Keratinocyte (primary cell): ENCODE measurements around the gene ITIH5. TPM values are rescaled to one million over a fixed set of nuclear protein-coding genes. Genes with fewer than 3 reads are reported as not detected.

ENCODE experiments used
- DNase-seq: peaks from one replicate; pipeline ENCODE4 v3.0.0-alpha.2; 2011; ENCODE audit warnings: low read depth, missing footprints, low spot score
- FAIRE-seq: peaks from 2 replicates; lab custom pipeline; 2011; peaks lifted over from hg19 to GRCh38; lab: Jason Lieb, UNC
- H2AFZ ChIP-seq: 2 replicates; pipeline ENCODE4 v1.6.0; 2012; ENCODE audit warnings: low read length, control low read depth, inconsistent platforms; ENCODE audit not compliant: control insufficient read depth
- H3K27ac ChIP-seq: 2 replicates; pipeline ENCODE4 v1.5.1; 2011; ENCODE audit warnings: low read length; ENCODE audit not compliant: control insufficient read depth, insufficient read depth
- H3K27me3 ChIP-seq: 3 replicates; pipeline ENCODE4 v1.6.0; 2011; ENCODE audit warnings: low read length; ENCODE audit not compliant: control insufficient read depth, insufficient read depth; ENCODE audit errors: extremely low read depth
- H3K36me3 ChIP-seq, 2 experiments: 2 replicates in 1 of 2; 3 replicates in 1 of 2; pipeline ENCODE4 v1.5.1; 2011; ENCODE audit warnings: low read length in 2 of 2, mild to moderate bottlenecking in 1 of 2; ENCODE audit not compliant: control insufficient read depth in 2 of 2, insufficient read depth in 2 of 2; ENCODE audit errors: extremely low read depth in 1 of 2
- H3K4me1 ChIP-seq: 3 replicates; pipeline ENCODE4 v1.5.1; 2011; ENCODE audit warnings: low read length; ENCODE audit not compliant: control insufficient read depth, insufficient read depth; ENCODE audit errors: extremely low read depth
- H3K4me2 ChIP-seq: 3 replicates; pipeline ENCODE4 v1.6.0; 2011; ENCODE audit warnings: low read depth, low read length; ENCODE audit not compliant: control insufficient read depth, insufficient read depth; ENCODE audit errors: extremely low read depth
- H3K4me3 ChIP-seq, 3 experiments: fragments of 200-600 bp in 1 of 3; sonication (generic) in 1 of 3; 2 replicates in 2 of 3; 3 replicates in 1 of 3; pipeline ENCODE4 v1.5.1; 2011 to 2016; ENCODE audit warnings: low read length in 3 of 3, mild to moderate bottlenecking in 3 of 3, control low read depth in 2 of 3, inconsistent platforms in 1 of 3, low read depth in 1 of 3, mixed read lengths in 1 of 3, mixed run types in 1 of 3, moderate library complexity in 1 of 3; ENCODE audit not compliant: control insufficient read depth in 2 of 3, insufficient read depth in 2 of 3; ENCODE audit errors: extremely low read depth in 1 of 3
- H3K79me2 ChIP-seq: 2 replicates; pipeline ENCODE4 v1.6.0; 2012; ENCODE audit warnings: low read length; ENCODE audit not compliant: control insufficient read depth, insufficient read depth
- H3K9ac ChIP-seq: 3 replicates; pipeline ENCODE4 v1.6.0; 2011; ENCODE audit warnings: low read length; ENCODE audit not compliant: control insufficient read depth, insufficient read depth; ENCODE audit errors: extremely low read depth
- H3K9me1 ChIP-seq: 3 replicates; pipeline ENCODE4 v1.6.0; 2011; ENCODE audit warnings: low read length; ENCODE audit not compliant: control insufficient read depth, insufficient read depth; ENCODE audit errors: extremely low read depth
- H3K9me3 ChIP-seq: 2 replicates; pipeline ENCODE4 v1.5.1; 2012; ENCODE audit warnings: low read depth, low read length; ENCODE audit not compliant: control insufficient read depth
- H4K20me1 ChIP-seq: 3 replicates; pipeline ENCODE4 v1.6.0; 2011; ENCODE audit warnings: low read length; ENCODE audit not compliant: control insufficient read depth, insufficient read depth; ENCODE audit errors: extremely low read depth
- EZH2 ChIP-seq: IDR thresholded peaks from one replicate; pipeline ENCODE4 v1.6.1; 2012; ENCODE audit warnings: inconsistent platforms, mild to moderate bottlenecking, low read length, moderate library complexity
- dilution Hi-C: fragments of 300-500 bp; cut with MboI; formaldehyde crosslinking; loops from one replicate; pipeline ENCODE4 v1.7.0; 2020; ENCODE audit warnings: low sequenced_read_pairs; ENCODE audit not compliant: extremely low pct_ligation_motif_present
- polyA plus RNA-seq, 5 experiments: library from polyadenylated mRNA; depleted of rRNA in 3 of 5; stranded (reverse) in 3 of 5; stranded (forward) in 1 of 5; unstranded in 1 of 5; fragments of >200 nt; gene quantifications; 1 replicate in 1 of 5; 2 replicates in 3 of 5; 3 replicates in 1 of 5; pipeline versions ENCODE4 v1.2.1 to v1.2.3, GENCODE V29; 2011 to 2012; ENCODE audit warnings: missing spikeins in 2 of 5, low read depth in 1 of 5, low replicate concordance in 1 of 5
- TF ChIP-seq, protein P1 (sequence below), 3 experiments: IDR thresholded peaks in 1 of 3; conservative IDR thresholded peaks in 1 of 3; optimal IDR thresholded peaks in 1 of 3; 2 replicates in 2 of 3; 3 replicates in 1 of 3; pipeline versions ENCODE3 to v1.5.1; 2011; ENCODE audit warnings: low read length in 3 of 3, mild to moderate bottlenecking in 3 of 3, moderate library complexity in 2 of 3, control low read depth in 1 of 3, inconsistent platforms in 1 of 3; ENCODE audit not compliant: insufficient read depth in 2 of 3; ENCODE audit errors: extremely low read depth in 1 of 3

The ITIH5 gene
- polyA plus RNA-seq, 1 donor (not counting 4 experiments of a cell fraction or from before 2014, with no cell fraction given) = not detected

DNA sequence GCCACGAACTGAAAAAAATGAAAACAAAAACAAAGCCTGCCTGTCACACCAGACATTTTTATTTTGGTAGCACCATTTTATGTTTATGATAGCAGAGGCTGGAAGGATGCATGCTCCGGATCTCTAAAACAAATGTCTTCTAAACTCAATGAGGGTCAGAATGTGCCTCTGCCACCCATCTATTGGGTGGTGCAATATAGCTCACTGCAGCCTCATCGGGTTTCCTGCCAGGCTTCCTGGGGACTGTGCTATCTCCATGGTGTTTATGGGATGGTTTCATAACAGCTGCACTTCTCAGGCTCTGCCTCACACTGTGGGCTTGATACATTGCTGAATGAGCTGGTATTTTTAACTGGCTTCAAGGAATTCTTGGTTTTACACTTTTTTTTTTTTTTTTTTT, 94.4 kb downstream of the ITIH5 start:
- H3K9ac ChIP-seq = no peak overlapping the region
- FAIRE-seq (no peak), DNase-seq (no peak)
- no peaks in the 10 kb centered on the region for H3K4me1 ChIP-seq
- H4K20me1 ChIP-seq = no peaks in the 10 kb centered on the region
- no peaks in the 10 kb centered on the region for H3K79me2 ChIP-seq
- H3K4me2 ChIP-seq = no peak overlapping the region
- no peaks in the 10 kb centered on the region for H3K9me3 ChIP-seq
- H3K27ac ChIP-seq = no peak overlapping the region
- no peaks in the 10 kb centered on the region for H3K36me3 ChIP-seq
- dilution Hi-C loops = no loop called here
- no peaks in the 10 kb centered on the region for H3K9me1 ChIP-seq
- H3K4me3 ChIP-seq = no peak overlapping the region
- no peak overlapping the region for H2AFZ ChIP-seq
- TF ChIP-seq, protein P1, sequence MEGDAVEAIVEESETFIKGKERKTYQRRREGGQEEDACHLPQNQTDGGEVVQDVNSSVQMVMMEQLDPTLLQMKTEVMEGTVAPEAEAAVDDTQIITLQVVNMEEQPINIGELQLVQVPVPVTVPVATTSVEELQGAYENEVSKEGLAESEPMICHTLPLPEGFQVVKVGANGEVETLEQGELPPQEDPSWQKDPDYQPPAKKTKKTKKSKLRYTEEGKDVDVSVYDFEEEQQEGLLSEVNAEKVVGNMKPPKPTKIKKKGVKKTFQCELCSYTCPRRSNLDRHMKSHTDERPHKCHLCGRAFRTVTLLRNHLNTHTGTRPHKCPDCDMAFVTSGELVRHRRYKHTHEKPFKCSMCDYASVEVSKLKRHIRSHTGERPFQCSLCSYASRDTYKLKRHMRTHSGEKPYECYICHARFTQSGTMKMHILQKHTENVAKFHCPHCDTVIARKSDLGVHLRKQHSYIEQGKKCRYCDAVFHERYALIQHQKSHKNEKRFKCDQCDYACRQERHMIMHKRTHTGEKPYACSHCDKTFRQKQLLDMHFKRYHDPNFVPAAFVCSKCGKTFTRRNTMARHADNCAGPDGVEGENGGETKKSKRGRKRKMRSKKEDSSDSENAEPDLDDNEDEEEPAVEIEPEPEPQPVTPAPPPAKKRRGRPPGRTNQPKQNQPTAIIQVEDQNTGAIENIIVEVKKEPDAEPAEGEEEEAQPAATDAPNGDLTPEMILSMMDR (optimal IDR thresholded peaks at IDR 0.05 in 1 of 3, IDR thresholded peaks at IDR 0.05 in 1 of 3, conservative IDR thresholded peaks at IDR 0.05 in 1 of 3; ENCODE audit: extremely low read depth in 1 of 3, insufficient read depth in 2 of 3, low read length in 3 of 3) = no peak
- no peak for TF ChIP-seq EZH2
- H3K27me3 ChIP-seq = no peaks in the 10 kb centered on the region

GRCh38 chr10:7571981-7572380, 94.8 kb downstream of the ITIH5 start:
- no peaks in the 10 kb centered on the region for H3K27me3 ChIP-seq
- no peaks in the 10 kb centered on the region for H3K4me1 ChIP-seq
- TF ChIP-seq EZH2 = no peak
- TF ChIP-seq, protein P1 (optimal IDR thresholded peaks at IDR 0.05 in 1 of 3, IDR thresholded peaks at IDR 0.05 in 1 of 3, conservative IDR thresholded peaks at IDR 0.05 in 1 of 3; ENCODE audit: extremely low read depth in 1 of 3, insufficient read depth in 2 of 3, low read length in 3 of 3) = no peak
- no peak overlapping the region for H3K4me3 ChIP-seq
- DNase-seq (no peak), FAIRE-seq (no peak)
- no peak overlapping the region for H3K27ac ChIP-seq
- H3K9ac ChIP-seq = no peak overlapping the region
- H3K9me1 ChIP-seq = no peaks in the 10 kb centered on the region
- no peaks in the 10 kb centered on the region for H3K36me3 ChIP-seq
- H3K4me2 ChIP-seq = no peak overlapping the region
- dilution Hi-C loops = no loop called here
- H2AFZ ChIP-seq = no peak overlapping the region
- H4K20me1 ChIP-seq = no peaks in the 10 kb centered on the region
- H3K9me3 ChIP-seq = no peaks in the 10 kb centered on the region
- no peaks in the 10 kb centered on the region for H3K79me2 ChIP-seq
